GM19099 (cell line): ENCODE measurements around the gene HES1.

Experiments used
- POLR2A ChIP-seq: IDR thresholded peaks from 3 replicates; pipeline ENCODE4 v1.6.1; 2011; ENCODE audit warnings: low read depth; ENCODE audit not compliant: insufficient read length; ENCODE audit errors: extremely low read depth

Gene HES1

GRCh38 chr3:194148383-194148782, 12.4 kb downstream of the HES1 start:
- no peak for TF ChIP-seq POLR2A

DNA sequence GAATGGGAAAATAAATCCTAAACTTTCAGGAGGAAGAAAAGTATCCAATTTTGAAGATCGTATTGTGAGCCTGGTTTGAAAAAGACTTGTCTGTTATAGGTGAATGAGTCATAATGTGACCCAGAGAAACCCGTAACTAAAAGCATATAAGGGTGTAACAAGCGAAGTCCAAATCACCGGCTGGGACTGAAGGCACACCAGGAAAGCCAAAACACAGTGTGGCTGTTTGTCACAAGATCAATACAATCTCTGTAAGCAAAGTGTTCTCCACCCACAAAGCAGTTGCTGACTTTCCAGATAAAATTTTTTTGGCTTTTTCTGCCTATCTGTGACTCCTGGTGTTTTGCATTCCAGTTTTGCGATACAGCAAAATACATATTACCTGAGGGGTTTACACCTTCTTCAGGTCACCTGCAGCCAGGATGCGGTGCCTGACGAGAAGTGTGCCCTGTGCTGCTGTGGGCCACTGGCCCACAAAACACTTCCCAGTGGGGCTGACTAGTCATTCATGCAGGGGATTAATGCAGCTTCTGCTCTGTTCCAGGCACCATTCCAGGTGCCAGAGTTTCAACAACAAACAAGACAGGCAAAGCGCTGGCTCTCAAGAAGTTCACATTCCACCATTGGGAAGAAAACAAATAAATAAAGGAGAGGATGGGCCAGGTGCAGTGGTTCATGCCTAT, 14.4 kb downstream of the HES1 start:
- no peak for TF ChIP-seq POLR2A

DNA sequence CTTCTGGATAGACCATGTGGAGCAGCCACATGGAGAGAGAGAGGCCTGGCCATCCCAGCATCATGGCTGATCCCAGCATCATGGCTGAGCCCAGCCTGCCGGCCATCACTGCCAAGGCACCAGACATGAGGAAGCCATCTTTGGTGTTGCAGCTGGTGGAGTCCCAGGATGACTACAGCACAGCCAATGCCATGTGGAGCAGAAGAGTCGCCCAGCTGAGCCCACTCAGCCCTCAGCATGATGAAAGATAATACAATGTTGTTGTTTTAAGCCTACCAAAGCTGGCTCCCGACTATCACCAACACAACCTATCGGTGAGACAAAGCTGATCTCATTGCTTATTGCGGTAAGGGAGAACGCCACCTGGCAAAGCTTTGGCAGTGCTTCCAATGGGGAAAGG, 18.4 kb downstream of the HES1 start:
- TF ChIP-seq POLR2A, result no peak

DNA sequence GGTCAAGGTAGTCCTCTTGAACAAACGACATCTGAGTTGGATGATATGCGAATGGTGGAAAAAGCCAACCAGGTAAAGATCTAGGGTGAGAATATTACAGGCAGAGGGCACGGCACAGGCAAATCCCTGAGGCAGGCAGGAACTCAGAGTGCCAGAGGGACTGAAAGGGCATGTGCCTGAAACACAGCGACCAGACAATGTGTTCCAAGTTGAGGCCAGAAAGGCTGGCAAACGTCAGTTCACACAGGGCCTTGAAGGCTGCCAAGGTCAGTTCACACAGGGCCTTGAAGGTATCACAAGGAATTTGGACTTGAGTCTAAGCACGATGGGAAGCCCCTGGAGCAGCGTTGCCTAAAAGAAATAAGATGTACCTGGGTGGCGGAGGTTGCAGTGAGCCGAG, 20.1 kb downstream of the HES1 start:
- no peak for TF ChIP-seq POLR2A

GRCh38 chr3:194158942-194159439, 23.0 kb downstream of the HES1 start:
- no peak for TF ChIP-seq POLR2A

DNA sequence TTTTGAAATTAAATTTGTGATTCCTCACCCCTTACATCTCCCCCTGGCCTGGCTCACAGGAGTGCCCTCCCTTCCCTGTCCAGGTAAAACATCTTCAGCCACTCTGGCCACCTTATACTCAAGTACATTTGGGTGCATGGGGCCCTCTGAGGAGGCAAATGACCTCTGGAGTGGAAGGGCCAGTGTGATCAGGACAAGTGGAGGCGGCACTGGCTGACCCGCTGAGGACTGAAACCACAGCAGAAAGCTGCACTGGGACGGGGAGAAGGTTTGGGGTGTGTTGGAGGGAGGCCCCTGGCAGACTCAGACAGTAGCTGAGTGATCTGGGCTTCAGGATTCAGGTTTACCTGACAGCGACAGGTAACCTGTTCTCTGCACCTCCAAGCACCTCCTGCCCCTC, 24.2 kb downstream of the HES1 start:
- TF ChIP-seq POLR2A, result no peak

DNA sequence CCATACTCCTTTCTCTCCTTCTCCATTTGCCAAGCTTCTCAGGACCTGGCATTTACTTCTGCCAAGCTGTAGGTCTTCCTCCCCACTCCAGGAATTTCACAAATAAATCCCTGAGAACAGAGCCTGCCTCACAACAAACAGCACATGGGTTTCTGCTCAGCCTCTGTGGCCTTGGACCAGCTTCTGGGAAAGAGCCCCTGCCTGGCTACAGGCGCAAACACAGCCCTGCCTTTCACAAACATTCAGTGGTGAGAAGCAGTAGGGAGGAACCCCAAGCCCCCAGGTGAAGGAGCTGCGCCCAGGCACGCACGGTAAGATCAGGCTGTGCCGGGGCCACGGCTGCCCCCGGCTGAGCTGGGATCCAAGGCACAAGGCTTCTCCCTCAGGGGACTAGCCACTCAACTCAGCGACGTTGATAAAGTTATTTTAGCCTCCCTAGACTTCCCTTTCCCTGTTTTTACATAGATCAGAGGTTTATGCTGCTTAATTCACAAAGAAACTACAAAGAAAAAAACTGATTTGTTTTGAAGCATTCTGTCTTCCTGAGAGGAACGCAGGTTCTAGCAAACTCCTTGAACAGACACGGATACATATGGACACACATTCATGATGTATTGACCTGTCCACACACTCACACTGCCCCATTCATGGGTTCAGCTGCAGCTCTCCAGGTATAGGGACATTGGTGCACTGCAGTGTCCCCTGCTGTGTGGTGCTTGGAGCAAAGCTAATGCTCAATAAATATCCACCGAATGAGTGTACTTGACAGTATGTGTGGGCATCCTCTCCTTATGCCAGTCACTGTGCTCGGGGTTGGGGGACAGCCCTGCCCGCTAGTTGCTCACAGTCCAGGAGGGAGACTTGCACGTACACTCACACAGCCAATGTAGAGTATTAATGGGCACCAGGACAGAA, 25.4 kb downstream of the HES1 start:
- TF ChIP-seq POLR2A, result no peak

- TF ChIP-seq POLR2A, result no peak
Observed at GRCh38 chr3:194162070-194162678, 26.2 kb downstream of the HES1 start.

DNA sequence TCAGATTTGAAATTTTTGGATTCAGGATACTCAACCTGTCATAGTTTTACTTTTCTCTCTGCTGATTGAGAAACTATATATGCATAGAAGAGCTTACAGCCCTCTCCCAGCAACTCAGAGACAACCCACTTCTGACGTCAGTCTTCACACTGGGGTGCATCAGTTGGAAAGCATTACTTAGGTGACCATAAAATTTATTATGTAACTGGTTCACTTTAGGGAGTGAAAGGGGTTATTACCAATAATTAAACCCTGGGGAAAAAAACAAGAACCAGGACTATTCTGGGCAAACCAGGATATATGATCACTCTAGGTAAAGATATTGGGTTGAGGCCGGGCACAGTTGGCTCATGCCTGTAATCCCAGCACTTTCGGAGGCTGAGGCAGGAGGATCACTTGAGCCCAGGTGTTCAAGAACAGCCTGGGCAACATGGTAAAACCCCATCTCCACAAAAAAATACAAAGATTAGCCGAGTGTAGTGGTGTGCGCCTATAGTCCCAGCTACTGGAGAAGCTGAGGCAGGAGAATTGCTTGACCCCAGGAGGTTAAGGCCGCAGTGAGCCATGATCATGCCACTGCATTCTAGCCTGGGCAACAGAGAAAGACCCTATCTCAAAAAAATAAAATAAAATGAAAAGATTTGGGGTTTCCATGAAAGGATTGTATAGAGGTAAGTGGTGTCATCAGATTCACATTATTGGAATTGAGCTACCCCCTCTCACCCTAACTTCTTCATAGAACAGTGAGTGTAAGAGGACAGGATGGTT, 27.1 kb downstream of the HES1 start:
- no peak for TF ChIP-seq POLR2A

DNA sequence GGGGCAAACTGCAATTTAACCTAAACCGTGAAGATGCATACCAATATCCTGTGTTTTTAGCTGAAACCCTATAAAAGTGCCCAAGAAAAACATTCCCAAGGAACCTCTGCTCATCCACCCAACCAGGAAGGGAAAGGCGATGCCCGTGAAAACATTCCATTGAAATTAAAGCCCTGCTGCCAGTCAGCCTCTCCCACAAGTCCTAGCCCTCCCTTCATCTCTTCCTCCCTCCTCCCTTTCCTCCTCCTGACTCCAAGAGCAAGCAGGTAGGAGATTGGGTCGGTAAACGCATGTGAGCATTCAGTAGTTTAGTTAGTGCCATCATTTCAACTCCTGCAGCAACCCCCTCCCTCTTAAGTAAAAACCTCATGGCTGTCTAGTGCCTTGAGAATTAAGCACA, 27.7 kb downstream of the HES1 start:
- no peak for TF ChIP-seq POLR2A

DNA sequence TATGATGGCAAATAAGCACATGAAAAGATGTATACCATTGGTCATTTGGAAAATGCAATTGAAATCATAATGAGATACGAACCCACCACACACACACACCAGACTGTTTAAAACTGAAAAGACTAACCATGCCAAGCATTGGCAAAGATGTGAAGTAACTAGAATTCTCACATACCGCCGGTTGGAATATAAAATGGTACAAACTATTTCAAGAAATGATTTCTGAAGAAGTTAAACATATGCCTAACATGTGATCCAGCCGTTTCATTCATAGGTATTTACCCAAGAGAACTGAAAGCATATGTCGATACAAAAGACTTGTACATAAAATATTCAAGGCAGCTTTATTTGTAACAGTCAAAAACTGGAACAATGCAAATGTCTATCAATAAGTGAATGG, 28.9 kb downstream of the HES1 start:
- TF ChIP-seq POLR2A, result no peak

DNA sequence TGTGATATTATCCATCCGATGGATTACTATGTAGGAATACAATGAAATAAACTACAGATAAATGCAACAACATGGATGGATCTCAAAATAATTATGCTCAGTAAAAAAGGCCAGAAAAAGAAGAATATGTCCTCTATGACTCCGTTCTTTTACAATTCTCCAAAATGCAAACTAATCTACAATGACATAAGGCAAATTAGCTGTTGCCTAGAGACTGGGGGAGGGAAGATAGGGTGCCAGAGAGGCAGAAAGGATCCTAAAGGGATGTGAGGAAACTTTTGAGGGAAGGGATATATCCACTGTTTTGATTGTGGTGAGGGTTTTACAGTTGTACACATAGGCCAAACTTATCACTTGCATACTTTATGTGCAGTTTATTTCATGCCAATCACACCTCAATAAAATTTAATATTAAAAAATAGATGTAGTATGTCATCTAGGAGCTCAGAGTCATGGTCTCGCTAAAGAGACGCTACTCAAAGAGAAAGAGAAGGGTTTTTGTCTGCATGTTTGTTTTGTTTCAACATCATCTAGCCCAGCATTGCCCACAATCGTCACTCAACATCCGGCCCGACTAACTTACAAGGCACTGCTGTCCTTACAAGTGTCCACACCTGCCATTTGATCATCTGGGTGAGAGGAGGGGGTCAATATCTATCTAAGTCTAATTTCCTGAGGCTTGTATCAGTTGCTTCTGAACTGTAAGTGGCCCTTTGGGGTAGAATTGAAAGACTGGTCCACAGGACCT, 29.5 kb downstream of the HES1 start:
- TF ChIP-seq POLR2A, result no peak

DNA sequence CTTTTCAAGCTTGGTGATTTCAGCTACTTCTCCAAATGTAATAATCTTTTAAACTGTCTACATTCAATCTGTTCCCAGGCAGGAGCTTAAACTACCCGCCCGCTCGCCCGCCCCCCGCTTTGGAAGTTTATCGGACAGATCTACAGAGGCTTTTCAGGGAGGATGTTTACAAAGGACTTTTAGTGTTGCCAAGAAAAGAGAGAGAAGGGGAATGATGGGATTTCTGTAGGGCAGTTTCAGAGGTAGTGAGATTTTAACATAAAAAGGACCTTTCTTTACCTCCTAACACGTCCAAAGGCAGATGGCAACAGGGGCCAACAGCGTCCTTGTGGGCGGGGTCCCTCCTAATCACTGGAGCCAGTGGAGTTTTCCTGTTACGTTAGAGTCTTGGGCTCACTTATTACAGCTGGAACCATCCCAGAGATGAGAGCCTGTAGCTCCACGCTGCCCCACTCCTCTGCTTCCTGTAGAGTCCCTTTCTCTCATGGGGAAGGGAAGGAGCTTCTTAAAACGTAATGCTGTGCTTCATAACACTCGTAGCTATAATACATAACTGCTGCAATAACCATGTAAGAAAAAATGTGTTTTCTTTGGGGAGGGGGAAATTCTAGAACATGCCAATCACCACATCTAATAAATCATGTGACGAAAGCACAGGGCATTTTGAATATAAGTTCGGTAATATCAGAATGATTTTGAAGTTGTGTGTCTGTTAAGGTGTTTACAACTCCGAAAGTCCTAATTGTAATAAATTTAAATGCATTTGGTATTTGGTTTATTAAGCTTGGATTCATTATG, 30.9 kb downstream of the HES1 start:
- no peak for TF ChIP-seq POLR2A
